Esophagus muscularis mucosa (tissue), 4 donors: Measurements from ENCODE around the gene PEX6. TPM values are rescaled to one million over a fixed set of nuclear protein-coding genes. Genes with fewer than 3 reads are reported as not detected.

Experiments used
- DNase-seq: peaks from one replicate; pipeline ENCODE4 v3.0.0-alpha.2; 2017; ENCODE audit errors: extremely low spot score
- H3K27ac ChIP-seq, 4 donors: fragments of 200-600 bp; sonication (generic); replicated peaks in 1 of 4; 1 replicate in 3 of 4; 2 replicates in 1 of 4; pipeline ENCODE4 v1.5.1; 2016 to 2019; ENCODE audit warnings: mild to moderate bottlenecking in 1 of 4
- H3K27me3 ChIP-seq, 4 donors: fragments of 200-600 bp; sonication (generic); one replicate each; pipeline versions ENCODE4 v1.5.1 to v1.6.0; 2016 to 2019
- H3K36me3 ChIP-seq, 4 donors: fragments of 200-600 bp; sonication (generic); one replicate each; pipeline ENCODE4 v1.5.1; 2016 to 2019
- H3K4me1 ChIP-seq, 4 donors: fragments of 200-600 bp; sonication (generic); one replicate each; pipeline ENCODE4 v1.5.1; 2016 to 2019
- H3K4me3 ChIP-seq, 4 donors: fragments of 200-600 bp; sonication (generic); 1 replicate in 2 of 4; 2 replicates in 2 of 4; pipeline ENCODE4 v1.5.1; 2016 to 2019; ENCODE audit warnings: mild to moderate bottlenecking in 4 of 4, moderate library complexity in 1 of 4
- H3K9me3 ChIP-seq, 4 donors: fragments of 200-600 bp; sonication (generic); 1 replicate in 3 of 4; 2 replicates in 1 of 4; pipeline ENCODE4 v1.5.1; 2016 to 2019
- EP300 ChIP-seq: sonication (generic); formaldehyde crosslinking; IDR thresholded peaks from one replicate; pipeline ENCODE4 v1.6.1; 2017; ENCODE audit warnings: antibody characterized with exemption
- POLR2A ChIP-seq: fragments of 450-650 bp; IDR thresholded peaks from one replicate; pipeline ENCODE4 v1.6.1; 2017; ENCODE audit warnings: antibody characterized with exemption, moderate library complexity, mild to moderate bottlenecking, low read depth
- POLR2AphosphoS5 ChIP-seq, 2 donors: sonication (generic); formaldehyde crosslinking; IDR thresholded peaks; one replicate each; pipeline ENCODE4 v1.6.1; 2017; ENCODE audit warnings: antibody characterized with exemption in 2 of 2
- WGBS: methylation state at CpG from one replicate; pipeline ENCODE4 v1.1.5; 2018; 5-methylcytosine and 5-hydroxymethylcytosine counted together
- intact Hi-C: fragments of 100-400 bp; cut with DNase I; formaldehyde crosslinking; loops from one replicate; pipeline ENCODE4 v1.15.1; 2023
- total RNA-seq, 4 donors: library from RNA; depleted of rRNA; stranded (reverse); fragments of >200 nt; gene quantifications; one replicate each; pipeline versions ENCODE4 v1.1.0 to v1.2.1, GENCODE V29; 2016
- TF ChIP-seq, protein P1 (sequence below), 3 experiments: fragments of 200-600 bp in 2 of 3; fragments of 450-650 bp in 1 of 3; sonication (generic) in 2 of 3; IDR thresholded peaks; one replicate each; pipeline ENCODE4 v1.5.1; 2017 to 2019; ENCODE audit warnings: antibody characterized with exemption in 3 of 3, mild to moderate bottlenecking in 2 of 3, moderate library complexity in 1 of 3

Gene PEX6
- total RNA-seq, 4 donors from 2014 or later: 13.4 to 31.3 (median 21.8) TPM

DNA sequence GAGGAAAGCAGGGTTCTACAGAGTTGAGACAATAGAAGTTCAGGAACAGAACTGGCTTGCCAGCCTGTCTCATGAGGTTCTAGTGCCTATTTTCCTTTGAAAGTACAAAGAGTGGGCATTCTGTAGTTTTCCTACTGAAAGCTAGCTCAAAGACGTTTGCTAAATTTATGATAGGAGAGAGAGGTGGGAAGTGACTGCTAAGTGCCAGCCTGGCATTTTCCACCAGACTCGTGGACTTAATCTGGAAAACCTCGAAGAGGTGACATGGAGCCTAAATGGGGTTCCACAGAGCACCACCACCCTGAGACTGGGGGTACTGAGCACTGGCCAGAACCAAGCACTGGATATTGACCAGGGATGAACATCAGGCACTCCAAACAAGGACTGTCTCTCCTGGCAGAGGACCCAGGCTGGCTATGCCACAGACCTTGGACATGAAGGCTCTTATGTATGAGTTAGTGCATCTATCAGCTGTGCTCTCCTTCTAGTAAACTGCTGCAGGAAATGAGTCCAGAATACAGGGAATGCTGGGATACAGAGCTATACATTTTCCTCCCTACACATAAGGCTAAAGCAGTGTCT, 7.1 kb downstream of the PEX6 start:
- no peaks in the 10 kb centered on the region for H3K9me3 ChIP-seq
- intact Hi-C loops: no loop called here
- 90% methylated on average over 2 of the region's 3 CpGs for WGBS
- H3K4me1 ChIP-seq: peaks cover under 1 to 19% (median 13%) of the 10 kb centered on the region in 4 donors
- H3K27me3 ChIP-seq: no peaks in the 10 kb centered on the region
- TF ChIP-seq EP300 (no peak), POLR2AphosphoS5 (IDR thresholded peaks at IDR 0.05) (no peak), POLR2A (no peak)
- TF ChIP-seq, protein P1, sequence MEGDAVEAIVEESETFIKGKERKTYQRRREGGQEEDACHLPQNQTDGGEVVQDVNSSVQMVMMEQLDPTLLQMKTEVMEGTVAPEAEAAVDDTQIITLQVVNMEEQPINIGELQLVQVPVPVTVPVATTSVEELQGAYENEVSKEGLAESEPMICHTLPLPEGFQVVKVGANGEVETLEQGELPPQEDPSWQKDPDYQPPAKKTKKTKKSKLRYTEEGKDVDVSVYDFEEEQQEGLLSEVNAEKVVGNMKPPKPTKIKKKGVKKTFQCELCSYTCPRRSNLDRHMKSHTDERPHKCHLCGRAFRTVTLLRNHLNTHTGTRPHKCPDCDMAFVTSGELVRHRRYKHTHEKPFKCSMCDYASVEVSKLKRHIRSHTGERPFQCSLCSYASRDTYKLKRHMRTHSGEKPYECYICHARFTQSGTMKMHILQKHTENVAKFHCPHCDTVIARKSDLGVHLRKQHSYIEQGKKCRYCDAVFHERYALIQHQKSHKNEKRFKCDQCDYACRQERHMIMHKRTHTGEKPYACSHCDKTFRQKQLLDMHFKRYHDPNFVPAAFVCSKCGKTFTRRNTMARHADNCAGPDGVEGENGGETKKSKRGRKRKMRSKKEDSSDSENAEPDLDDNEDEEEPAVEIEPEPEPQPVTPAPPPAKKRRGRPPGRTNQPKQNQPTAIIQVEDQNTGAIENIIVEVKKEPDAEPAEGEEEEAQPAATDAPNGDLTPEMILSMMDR (IDR thresholded peaks at IDR 0.05): no peak
- peaks cover 3 to 38% (median 25%) of the 10 kb centered on the region in 4 donors for H3K36me3 ChIP-seq
- DNase-seq: no peak
- no peak overlapping the region for H3K27ac ChIP-seq
- H3K4me3 ChIP-seq: no peak overlapping the region

DNA sequence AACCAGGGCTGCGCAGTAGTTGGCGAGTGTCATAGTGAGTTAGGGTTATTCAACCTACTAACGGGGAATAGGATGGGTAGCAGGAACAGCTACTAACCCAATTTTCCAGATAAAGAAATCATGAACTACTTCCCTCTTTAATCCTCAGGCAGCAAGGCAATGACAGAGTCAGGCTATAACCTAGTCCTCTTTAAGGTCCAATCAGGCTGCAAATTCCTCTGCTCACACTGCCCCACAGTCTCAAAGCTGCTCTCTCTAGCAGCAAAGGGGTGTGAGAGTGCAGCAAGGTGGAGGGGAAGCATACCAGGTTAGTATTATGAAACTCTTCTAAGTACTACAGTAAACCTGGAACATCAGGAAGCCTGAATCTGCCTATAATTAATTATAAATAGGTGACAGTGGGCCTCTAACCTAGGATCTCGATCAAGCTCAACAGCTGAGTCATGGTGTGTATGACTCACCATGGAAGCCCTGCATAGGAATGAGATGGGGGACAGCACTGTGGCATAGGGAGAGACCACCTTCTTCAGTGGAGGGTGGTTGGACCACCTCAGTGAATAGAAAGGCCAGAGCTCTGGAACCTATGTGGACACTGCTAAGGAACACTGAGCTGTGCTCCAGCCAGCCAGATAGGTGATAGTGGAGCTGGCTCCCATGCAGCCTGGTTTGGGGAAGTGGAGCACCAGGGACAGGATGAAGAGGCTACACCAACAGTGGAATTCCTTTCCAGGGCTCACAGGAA, 7.9 kb downstream of the PEX6 start:
- Histone ChIP-seq H3K27me3 (no peaks in the 10 kb centered on the region), H3K36me3 (peaks cover 10 to 46% (median 33%) of the 10 kb centered on the region in 4 donors), H3K9me3 (no peaks in the 10 kb centered on the region), H3K4me1 (peaks cover 0 to 11% (median 5%) of the 10 kb centered on the region in 4 donors), H3K4me3 (no peak overlapping the region), H3K27ac (no peak overlapping the region)
- 82% methylated on average over 4 of the region's 4 CpGs for WGBS
- no peak for DNase-seq
- TF ChIP-seq, protein P1 (IDR thresholded peaks at IDR 0.05): no peak
- TF ChIP-seq POLR2A: no peak
- intact Hi-C loops: no loop called here

DNA sequence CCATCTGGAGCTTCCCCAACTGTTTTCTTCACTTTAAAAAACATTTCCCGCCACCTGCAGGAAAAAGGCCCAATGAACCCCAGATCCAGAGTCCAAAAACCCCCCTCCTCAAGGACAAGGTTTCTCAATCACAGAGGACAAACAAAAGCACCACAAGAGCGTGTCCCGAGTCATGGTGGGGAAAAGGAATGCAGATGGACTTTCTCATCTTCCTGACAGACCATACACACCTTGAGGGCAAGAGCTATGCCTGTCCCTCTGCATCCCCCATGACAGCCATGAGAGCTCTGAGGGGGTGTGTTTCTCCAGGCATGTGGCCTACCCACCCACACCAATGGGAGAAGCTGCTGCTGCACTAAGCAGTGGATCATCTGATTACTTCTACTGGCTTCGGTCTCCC, 9.0 kb downstream of the PEX6 start:
- H3K4me1 ChIP-seq: peaks cover 0 to 9% (median 1%) of the 10 kb centered on the region in 4 donors
- no peaks in the 10 kb centered on the region for H3K27me3 ChIP-seq
- no peak overlapping the region for H3K27ac ChIP-seq
- TF ChIP-seq EP300 (no peak), POLR2AphosphoS5 (IDR thresholded peaks at IDR 0.05) (no peak), POLR2A (no peak)
- TF ChIP-seq, protein P1 (IDR thresholded peaks at IDR 0.05): no peak
- intact Hi-C loops: no loop called here
- no peak overlapping the region for H3K4me3 ChIP-seq
- H3K9me3 ChIP-seq: no peaks in the 10 kb centered on the region
- H3K36me3 ChIP-seq: peaks cover 18 to 57% (median 44%) of the 10 kb centered on the region in 4 donors
- no peak for DNase-seq
- 90% methylated on average over 4 of the region's 4 CpGs for WGBS

DNA sequence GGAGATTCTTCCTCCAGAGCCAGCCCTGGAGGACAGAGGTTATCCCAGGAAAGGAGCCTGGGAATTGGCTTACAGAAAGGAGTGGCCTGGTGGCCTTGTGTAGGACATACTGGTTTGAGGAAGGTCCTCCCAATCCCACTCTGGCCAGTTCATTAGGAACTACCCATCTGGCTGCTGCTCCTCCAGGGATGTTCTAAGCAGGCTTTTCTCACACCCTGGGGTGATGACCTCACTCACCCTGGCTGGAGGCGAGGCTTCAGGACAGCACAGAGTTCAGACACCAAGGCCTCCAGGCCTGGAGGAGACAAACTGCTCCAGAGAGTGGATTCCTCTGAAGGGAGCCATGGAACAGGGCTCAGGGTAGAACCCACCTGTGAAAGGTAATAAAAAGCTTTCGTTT, 9.6 kb downstream of the PEX6 start:
- TF ChIP-seq POLR2A (no peak), POLR2AphosphoS5 (IDR thresholded peaks at IDR 0.05) (no peak), EP300 (no peak)
- TF ChIP-seq, protein P1 (IDR thresholded peaks at IDR 0.05): no peak
- Histone ChIP-seq H3K9me3 (no peaks in the 10 kb centered on the region), H3K36me3 (peaks cover 21 to 62% (median 49%) of the 10 kb centered on the region in 4 donors), H3K27ac (no peak overlapping the region), H3K27me3 (no peaks in the 10 kb centered on the region), H3K4me1 (peaks cover 0 to 9% (median 1%) of the 10 kb centered on the region in 4 donors), H3K4me3 (no peak overlapping the region)
- intact Hi-C loops: no loop called here
- 100% methylated on average over 1 of the region's 2 CpGs for WGBS
- no peak for DNase-seq
